Posterior cingulate gyrus (tissue), 11 donors: ENCODE measurements around the gene ATP6V1G2.

Experiments used
- DNase-seq, 10 donors: peaks; one replicate each; pipeline versions ENCODE4 v3.0.0 to v3.0.0-alpha.2; 2020 to 2021; ENCODE audit warnings: mixed read lengths in 3 of 10
- intact Hi-C: fragments of 100-400 bp; cut with DNase I; formaldehyde crosslinking; loops from one replicate; pipeline ENCODE4 v1.15.1; 2023

ATP6V1G2 gene

DNA sequence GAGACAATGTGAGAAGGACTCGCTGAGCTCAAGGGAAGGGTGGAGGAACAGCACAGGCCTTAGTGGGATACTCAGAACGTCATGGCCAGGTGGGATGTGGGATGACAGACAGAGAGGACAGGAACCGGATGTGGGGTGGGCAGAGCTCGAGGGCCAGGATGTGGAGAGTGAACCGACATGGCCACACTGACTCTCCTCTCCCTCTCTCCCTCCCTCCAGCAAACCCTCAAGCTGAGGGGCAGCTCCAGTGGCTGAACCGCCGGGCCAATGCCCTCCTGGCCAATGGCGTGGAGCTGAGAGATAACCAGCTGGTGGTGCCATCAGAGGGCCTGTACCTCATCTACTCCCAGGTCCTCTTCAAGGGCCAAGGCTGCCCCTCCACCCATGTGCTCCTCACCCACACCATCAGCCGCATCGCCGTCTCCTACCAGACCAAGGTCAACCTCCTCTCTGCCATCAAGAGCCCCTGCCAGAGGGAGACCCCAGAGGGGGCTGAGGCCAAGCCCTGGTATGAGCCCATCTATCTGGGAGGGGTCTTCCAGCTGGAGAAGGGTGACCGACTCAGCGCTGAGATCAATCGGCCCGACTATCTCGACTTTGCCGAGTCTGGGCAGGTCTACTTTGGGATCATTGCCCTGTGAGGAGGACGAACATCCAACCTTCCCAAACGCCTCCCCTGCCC lies 30.6 kb upstream of the ATP6V1G2 start:
- peak in 1 of 10 donors; percentile 74 for DNase-seq
- intact Hi-C loops, result no loop called here

DNA sequence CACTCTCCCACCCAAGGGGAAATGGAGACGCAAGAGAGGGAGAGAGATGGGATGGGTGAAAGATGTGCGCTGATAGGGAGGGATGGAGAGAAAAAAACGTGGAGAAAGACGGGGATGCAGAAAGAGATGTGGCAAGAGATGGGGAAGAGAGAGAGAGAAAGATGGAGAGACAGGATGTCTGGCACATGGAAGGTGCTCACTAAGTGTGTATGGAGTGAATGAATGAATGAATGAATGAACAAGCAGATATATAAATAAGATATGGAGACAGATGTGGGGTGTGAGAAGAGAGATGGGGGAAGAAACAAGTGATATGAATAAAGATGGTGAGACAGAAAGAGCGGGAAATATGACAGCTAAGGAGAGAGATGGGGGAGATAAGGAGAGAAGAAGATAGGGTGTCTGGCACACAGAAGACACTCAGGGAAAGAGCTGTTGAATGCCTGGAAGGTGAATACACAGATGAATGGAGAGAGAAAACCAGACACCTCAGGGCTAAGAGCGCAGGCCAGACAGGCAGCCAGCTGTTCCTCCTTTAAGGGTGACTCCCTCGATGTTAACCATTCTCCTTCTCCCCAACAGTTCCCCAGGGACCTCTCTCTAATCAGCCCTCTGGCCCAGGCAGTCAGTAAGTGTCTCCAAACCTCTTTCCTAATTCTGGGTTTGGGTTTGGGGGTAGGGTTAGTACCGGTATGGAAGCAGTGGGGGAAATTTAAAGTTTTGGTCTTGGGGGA lies 29.7 kb upstream of the ATP6V1G2 start:
- no peak for DNase-seq
- intact Hi-C loops, result no loop called here

DNA sequence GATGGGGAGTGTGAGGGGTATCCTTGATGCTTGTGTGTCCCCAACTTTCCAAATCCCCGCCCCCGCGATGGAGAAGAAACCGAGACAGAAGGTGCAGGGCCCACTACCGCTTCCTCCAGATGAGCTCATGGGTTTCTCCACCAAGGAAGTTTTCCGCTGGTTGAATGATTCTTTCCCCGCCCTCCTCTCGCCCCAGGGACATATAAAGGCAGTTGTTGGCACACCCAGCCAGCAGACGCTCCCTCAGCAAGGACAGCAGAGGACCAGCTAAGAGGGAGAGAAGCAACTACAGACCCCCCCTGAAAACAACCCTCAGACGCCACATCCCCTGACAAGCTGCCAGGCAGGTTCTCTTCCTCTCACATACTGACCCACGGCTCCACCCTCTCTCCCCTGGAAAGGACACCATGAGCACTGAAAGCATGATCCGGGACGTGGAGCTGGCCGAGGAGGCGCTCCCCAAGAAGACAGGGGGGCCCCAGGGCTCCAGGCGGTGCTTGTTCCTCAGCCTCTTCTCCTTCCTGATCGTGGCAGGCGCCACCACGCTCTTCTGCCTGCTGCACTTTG lies 29.0 kb upstream of the ATP6V1G2 start, which contains the start of gene TNF:
Gene TNF, plus strand, starts transcription at position 231 of the 567 bp plus-strand sequence. Its CDS starts 177 bp downstream, at position 408.
- intact Hi-C loops, result no loop called here
- peak in 4 of 10 donors; percentile 28 to 87 (median 32) for DNase-seq

- intact Hi-C loops, result no loop called here
- DNase-seq, result peak in 1 of 10 donors; percentile 44
Observed at GRCh38 chr6:31574106-31575061, 28.0 kb upstream of the ATP6V1G2 start.

- intact Hi-C loops, result no loop called here
- no peak for DNase-seq
Observed at GRCh38 chr6:31573239-31574105, 27.1 kb upstream of the ATP6V1G2 start.

- no peak for DNase-seq
- intact Hi-C loops, result no loop called here
Observed at GRCh38 chr6:31572041-31572911, 25.9 kb upstream of the ATP6V1G2 start, which contains the start of gene LTA. Gene LTA, plus strand, starts transcription at chr6:31572289. Its CDS starts 454 bp downstream, at chr6:31572743.

DNA sequence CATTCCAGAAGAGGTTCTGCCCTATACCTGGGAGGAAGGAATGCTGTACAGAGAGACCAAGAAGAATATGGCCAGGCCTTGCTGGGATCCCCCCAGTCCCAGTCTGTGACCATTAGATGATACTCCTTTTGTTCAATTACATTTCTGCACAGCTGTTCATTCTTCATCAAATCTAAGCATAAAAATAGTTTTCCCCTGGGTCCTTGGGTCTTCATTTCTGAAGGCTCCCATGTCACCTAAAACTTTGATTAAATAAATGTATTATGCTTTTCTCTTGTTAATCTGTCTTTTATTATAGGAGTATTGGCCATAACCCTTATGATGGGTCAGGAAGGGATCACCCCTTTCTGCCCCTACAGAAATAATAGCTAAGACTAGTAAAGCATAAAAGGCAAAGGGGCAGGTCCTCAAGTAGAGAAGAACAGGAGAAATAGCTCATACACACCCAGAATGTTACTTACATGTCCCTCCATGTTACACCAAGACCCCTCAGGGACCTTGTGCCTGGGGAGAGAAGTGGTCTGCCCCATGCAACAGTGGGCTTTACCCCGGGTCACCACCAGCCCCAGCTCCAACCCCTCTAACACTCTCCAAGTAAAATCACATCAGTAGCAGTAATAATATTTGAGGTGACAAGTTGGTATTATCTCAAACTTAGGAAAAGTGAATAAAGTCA lies 23.6 kb upstream of the ATP6V1G2 start:
- intact Hi-C loops, result no loop called here
- no peak for DNase-seq

GRCh38 chr6:31568537-31568961 lies 22.1 kb upstream of the ATP6V1G2 start:
- intact Hi-C loops, result no loop called here

DNA sequence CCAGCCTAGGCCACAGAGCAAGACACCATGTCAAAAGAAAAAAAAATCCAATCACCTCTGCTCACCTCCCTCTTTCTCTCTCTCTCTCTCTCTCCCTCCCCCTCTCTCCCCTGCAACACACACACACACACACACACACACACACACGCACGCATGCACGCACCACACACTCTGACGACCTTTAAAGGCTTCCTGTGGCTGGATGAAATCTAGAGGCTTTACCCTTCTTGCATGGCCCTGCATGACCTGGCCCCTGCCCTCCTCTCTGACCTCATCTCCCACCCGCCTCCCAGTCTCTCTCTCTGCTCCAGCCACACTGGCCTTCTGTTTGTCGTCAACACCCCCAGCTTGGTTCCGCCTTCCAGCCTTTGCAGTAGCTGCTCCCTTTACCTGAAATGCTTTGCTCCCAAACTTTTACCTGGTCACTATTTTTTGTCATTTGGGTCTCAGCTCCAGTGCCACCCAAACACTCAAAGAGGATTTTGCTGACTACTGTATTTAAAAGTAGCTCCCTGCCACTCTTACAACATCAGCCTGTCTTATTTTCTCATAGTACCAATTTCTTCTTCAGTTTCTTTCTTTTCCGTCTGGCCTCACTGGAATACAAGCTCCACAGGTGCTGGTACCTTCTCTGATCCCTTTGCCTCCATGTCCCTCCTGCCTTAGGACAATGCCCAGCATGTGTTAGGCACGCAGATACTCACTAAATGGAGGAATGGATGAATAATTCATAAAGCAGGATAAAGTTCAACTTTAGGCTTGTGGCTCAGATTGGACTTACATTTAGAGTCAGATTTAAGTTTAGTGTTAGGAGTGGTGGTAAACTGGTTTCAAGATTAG lies 21.3 kb upstream of the ATP6V1G2 start:
- intact Hi-C loops, result no loop called here
- DNase-seq, result no peak

More at GRCh38 chr6:31568537-31568961, 22.1 kb upstream of the ATP6V1G2 start:
- DNase-seq, result no peak

DNA sequence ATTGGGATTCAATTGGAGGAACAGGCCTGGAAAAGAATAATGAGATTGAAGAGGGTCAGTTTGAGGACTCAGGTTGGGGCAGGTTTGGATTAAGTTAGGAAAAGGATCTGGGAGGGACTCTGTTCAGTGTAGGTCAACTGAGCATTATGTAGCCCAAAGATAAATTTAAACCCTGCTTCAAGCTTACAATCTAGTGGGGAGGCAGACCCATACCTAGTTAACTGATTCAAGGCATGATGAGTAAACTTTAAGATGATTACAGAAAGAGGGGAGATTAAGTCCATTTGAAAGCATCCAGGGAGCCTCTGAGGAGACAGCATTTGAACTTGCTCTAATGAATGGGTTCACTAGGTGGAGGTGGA lies 14.3 kb upstream of the ATP6V1G2 start:
- DNase-seq, result no peak
- intact Hi-C loops, result no loop called here

DNA sequence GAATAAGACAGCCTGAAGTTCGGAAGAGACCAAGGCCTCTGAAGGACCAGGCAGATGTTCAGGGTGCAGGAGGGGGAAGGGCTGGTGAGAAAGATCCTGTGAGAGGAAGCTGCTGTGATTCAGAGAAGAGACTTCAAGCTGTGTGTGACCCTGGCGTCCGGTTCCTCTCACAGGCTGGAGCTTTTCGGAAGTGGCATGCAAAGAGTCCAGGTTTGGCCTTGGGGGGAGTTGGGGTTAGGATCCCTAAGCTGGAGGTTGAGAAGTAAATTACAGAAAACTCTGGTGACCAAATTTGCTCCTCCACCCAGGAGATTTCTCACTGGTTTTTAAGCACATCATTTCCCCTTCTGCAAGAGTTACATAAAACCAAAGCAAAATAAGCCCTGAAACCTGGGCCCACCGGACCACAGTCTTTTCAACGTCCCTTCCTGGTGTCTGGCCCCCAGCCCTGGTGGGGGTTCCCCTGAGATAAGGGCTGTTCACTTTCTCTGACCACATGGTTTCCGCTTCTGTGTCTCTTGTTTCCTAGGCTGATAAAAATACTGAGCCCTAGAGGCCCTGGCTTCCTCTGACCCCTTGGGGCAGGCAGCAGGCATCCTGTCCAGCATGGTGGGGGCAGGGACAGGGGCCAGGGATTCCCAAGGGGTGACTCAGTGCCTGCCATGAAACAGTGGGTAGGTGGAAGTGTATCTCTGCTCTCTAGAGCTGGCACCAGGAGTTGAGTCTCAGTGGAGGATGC lies 13.7 kb upstream of the ATP6V1G2 start:
- DNase-seq, result peak in 1 of 10 donors; percentile 89
- intact Hi-C loops, result no loop called here

DNA sequence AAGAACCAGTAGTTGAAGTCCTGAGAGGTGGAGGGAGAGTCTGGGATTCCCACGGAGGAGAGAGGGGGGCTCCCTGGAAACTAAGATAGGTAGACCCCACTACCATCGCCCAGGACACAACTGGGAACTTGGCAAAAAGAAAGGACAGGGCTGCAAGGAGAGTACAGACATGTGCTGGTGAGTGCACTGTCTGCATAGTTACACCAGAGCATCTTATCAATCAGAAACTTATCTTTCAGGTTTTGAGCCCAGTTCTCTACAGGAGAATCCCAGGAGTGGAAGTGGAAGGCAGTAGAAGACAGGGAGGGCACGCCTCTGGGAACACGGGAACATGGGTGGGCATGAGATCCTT lies 13.2 kb upstream of the ATP6V1G2 start:
- intact Hi-C loops, result no loop called here
- no peak for DNase-seq

- peak in 4 of 10 donors; percentile 28 to 88 (median 64) for DNase-seq
- intact Hi-C loops, result no loop called here
Observed at GRCh38 chr6:31558631-31559500, 12.5 kb upstream of the ATP6V1G2 start.

GRCh38 chr6:31558318-31558625 lies 11.9 kb upstream of the ATP6V1G2 start:
- intact Hi-C loops, result no loop called here
- no peak for DNase-seq

DNA sequence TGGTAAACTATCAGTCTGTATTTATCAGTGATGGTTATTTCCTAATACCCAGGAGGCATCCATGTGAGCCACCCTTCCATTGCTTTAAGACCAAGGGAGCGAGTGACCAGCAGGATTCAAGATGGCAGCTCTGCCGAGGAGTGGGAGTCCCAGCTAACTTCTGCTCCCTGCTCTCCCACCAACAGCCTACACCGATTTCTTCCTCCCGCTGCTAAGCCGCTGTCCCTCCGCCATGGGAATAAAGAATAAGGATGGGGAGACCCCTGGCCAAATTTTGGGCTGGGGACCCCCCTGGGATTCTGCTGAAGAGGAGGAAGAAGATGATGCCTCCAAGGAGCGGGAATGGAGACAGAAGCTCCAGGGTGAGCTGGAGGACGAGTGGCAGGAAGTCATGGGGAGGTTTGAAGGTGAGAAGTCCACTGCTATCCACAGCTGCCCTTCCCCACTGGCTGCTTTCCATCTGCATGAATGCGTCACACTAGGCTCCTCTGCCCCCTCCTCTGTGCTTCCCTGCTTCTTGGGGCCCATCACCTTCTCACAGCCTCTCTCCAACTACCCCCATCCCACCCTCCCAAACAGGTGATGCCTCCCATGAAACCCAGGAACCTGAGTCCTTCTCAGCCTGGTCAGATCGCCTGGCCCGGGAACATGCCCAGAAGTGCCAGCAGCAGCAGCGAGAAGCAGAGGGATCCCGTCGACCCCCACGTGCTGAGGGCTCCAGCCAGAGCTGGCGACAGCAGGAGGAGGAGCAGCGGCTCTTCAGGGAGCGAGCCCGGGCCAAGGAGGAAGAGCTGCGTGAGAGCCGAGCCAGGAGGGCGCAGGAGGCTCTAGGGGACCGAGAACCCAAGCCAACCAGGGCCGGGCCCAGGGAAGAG lies 11.3 kb upstream of the ATP6V1G2 start:
- intact Hi-C loops, result no loop called here
- no peak for DNase-seq
